Transverse colon (tissue), 4 donors: ENCODE measurements around the gene WDR77. TPM values are rescaled to one million over a fixed set of nuclear protein-coding genes. Genes with fewer than 3 reads are reported as not detected.

Source experiments
- DNase-seq: peaks from one replicate; pipeline ENCODE4 v3.0.0-alpha.2; 2019
- H3K27ac ChIP-seq, 4 donors: fragments of 200-600 bp; sonication (generic); 2 replicates each; pipeline ENCODE4 v1.5.1; 2016 to 2018; ENCODE audit warnings: inconsistent platforms in 4 of 4
- H3K27me3 ChIP-seq: fragments of 200-600 bp; sonication (generic); 2 replicates; pipeline ENCODE4 v1.5.1; 2017; ENCODE audit warnings: inconsistent platforms
- H3K36me3 ChIP-seq, 4 donors: fragments of 200-600 bp; sonication (generic); 2 replicates each; pipeline ENCODE4 v1.5.1; 2017 to 2019; ENCODE audit warnings: inconsistent platforms in 4 of 4
- H3K4me1 ChIP-seq, 4 donors: fragments of 200-600 bp; sonication (generic); 2 replicates each; pipeline ENCODE4 v1.5.1; 2017 to 2020; ENCODE audit warnings: inconsistent platforms in 4 of 4
- H3K4me3 ChIP-seq, 4 donors: fragments of 200-600 bp; sonication (generic); 1 replicate in 1 of 4; 2 replicates in 3 of 4; pipeline versions ENCODE4 v1.5.1 to v1.6.1; 2017 to 2019; ENCODE audit warnings: inconsistent platforms in 4 of 4
- H3K9me3 ChIP-seq, 2 donors: fragments of 200-600 bp; sonication (generic); 2 replicates each; pipeline ENCODE4 v1.5.1; 2017 to 2019; ENCODE audit warnings: inconsistent platforms in 2 of 2
- EP300 ChIP-seq: sonication (generic); formaldehyde crosslinking; IDR thresholded peaks from one replicate; pipeline ENCODE4 v1.6.1; 2017; ENCODE audit warnings: antibody characterized with exemption, low read depth
- POLR2A ChIP-seq: fragments of 450-650 bp; IDR thresholded peaks from one replicate; pipeline ENCODE4 v1.6.1; 2016; ENCODE audit warnings: antibody characterized with exemption, mild to moderate bottlenecking, moderate library complexity
- POLR2AphosphoS5 ChIP-seq, 3 donors: sonication (generic); formaldehyde crosslinking; IDR thresholded peaks; one replicate each; pipeline ENCODE4 v1.6.1; 2016; ENCODE audit warnings: antibody characterized with exemption in 3 of 3
- WGBS, 2 donors: methylation state at CpG; one replicate each; pipeline ENCODE4 v1.1.5; 2018; ENCODE audit warnings: low coverage in 1 of 2; 5-methylcytosine and 5-hydroxymethylcytosine counted together
- in situ Hi-C, 4 donors: fragments of 200-750 bp; cut with MboI; loops; one replicate each; pipeline versions ENCODE4 v1.15.0 to v1.15.1; 2017; ENCODE audit warnings: low sequenced_read_pairs in 3 of 4, low pct_ligation_motif_present in 1 of 4, low pct_unique_long_range_greater_than_20kb in 1 of 4
- intact Hi-C: fragments of 100-400 bp; cut with DNase I; formaldehyde crosslinking; loops from one replicate; pipeline ENCODE4 v1.15.1; 2023; ENCODE audit warnings: low total_unique reads
- total RNA-seq, 4 donors: library from RNA; depleted of rRNA; stranded (reverse); fragments of >200 nt; gene quantifications; one replicate each; pipeline ENCODE4 v1.1.0, GENCODE V29; 2016
- TF ChIP-seq, protein P1 (sequence below), 5 experiments: fragments of 200-600 bp in 3 of 5; fragments of 450-650 bp in 2 of 5; sonication (generic) in 3 of 5; IDR thresholded peaks; 1 replicate in 2 of 5; 2 replicates in 3 of 5; pipeline ENCODE4 v1.5.1; 2016 to 2017; ENCODE audit warnings: antibody characterized with exemption in 5 of 5, inconsistent platforms in 3 of 5, mild to moderate bottlenecking in 2 of 5, moderate library complexity in 1 of 5

Gene WDR77
- total RNA-seq, 4 donors from 2014 or later: 10.7 to 46.0 (median 21.8) TPM

DNA sequence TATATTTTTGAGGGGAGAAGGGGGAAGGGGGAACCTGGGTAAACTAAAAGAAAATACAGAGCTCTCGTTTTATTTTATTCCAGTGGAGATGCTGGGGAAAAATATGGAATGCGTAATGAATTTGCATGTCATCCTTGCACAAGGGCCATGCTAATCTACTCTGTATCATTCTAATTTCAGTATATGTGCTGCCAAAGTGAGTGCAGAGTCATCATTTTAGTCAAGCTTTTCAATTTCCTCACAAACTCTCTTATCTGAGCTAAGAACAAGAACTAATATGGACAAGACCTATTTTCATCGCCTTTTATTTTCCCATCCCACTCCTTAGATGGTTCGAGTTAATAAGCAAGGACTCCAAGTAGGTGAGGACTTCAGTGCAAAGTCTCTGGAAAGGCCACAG is 41.2 kb upstream of the WDR77 start:
- Histone ChIP-seq H3K4me1 (no peaks in the 10 kb centered on the region), H3K27ac (peak overlapping the region; percentile 10 to 70 (median 46)), H3K9me3 (no peaks in the 10 kb centered on the region), H3K36me3 (no peaks in the 10 kb centered on the region), H3K27me3 (no peaks in the 10 kb centered on the region), H3K4me3 (no peak overlapping the region)
- no peak for DNase-seq
- 90 to 91% methylated on average over 4 of the region's 4 CpGs for WGBS, 2 donors
- in situ Hi-C loops (loop anchor here in 2 of 4 donors (25.0 kb wide), 2 partner anchors 247 to 872 kb away; partner anchors contain the start of gene INKA2 (in 1 of the 2)), intact Hi-C loops (no loop called here)
- no peak for TF ChIP-seq POLR2A

DNA sequence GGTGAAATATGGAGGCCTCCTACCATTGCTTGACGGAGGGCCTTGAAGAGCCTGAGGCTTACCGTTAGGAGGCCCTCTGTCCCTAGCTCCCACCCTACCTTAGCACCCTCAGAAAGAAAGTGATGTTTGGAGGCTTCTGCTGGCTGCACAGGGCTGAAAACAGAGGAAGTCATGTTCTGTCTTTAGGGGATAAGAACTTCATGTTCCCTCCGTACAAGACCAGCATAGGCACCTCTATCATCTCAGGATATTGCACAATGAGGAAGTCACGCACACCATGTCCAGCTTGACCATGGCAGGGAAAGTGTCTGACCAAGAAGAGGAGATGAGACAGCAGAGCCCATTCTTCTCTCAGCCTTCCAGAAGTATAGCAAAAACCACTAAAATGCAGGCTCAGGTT is 40.5 kb upstream of the WDR77 start:
- in situ Hi-C loops (loop anchor here (10.0 to 25.0 kb wide), 4 partner anchors 248 to 873 kb away; partner anchors contain the start of genes DDX20 (in 1 of the 4) and INKA2 (in 1 of the 4)), intact Hi-C loops (no loop called here)
- H3K9me3 ChIP-seq: no peaks in the 10 kb centered on the region
- no peak overlapping the region for H3K4me3 ChIP-seq
- WGBS, 2 donors: 86% methylated on average over 4 of the region's 4 CpGs; no CpG with 5 or more reads in 1 of the 2 donors
- H3K36me3 ChIP-seq: no peaks in the 10 kb centered on the region
- H3K4me1 ChIP-seq: no peaks in the 10 kb centered on the region
- H3K27me3 ChIP-seq: no peaks in the 10 kb centered on the region
- TF ChIP-seq, protein P1, sequence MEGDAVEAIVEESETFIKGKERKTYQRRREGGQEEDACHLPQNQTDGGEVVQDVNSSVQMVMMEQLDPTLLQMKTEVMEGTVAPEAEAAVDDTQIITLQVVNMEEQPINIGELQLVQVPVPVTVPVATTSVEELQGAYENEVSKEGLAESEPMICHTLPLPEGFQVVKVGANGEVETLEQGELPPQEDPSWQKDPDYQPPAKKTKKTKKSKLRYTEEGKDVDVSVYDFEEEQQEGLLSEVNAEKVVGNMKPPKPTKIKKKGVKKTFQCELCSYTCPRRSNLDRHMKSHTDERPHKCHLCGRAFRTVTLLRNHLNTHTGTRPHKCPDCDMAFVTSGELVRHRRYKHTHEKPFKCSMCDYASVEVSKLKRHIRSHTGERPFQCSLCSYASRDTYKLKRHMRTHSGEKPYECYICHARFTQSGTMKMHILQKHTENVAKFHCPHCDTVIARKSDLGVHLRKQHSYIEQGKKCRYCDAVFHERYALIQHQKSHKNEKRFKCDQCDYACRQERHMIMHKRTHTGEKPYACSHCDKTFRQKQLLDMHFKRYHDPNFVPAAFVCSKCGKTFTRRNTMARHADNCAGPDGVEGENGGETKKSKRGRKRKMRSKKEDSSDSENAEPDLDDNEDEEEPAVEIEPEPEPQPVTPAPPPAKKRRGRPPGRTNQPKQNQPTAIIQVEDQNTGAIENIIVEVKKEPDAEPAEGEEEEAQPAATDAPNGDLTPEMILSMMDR (IDR thresholded peaks at IDR 0.05): no peak
- peak; percentile 86 for TF ChIP-seq EP300
- peak; percentile 29 to 49 (median 33) for TF ChIP-seq POLR2AphosphoS5 (IDR thresholded peaks at IDR 0.05)
- peak; percentile 38 for TF ChIP-seq POLR2A
- H3K27ac ChIP-seq: peak overlapping the region; percentile 10 to 70 (median 46)
- DNase-seq: peak; percentile 25

DNA sequence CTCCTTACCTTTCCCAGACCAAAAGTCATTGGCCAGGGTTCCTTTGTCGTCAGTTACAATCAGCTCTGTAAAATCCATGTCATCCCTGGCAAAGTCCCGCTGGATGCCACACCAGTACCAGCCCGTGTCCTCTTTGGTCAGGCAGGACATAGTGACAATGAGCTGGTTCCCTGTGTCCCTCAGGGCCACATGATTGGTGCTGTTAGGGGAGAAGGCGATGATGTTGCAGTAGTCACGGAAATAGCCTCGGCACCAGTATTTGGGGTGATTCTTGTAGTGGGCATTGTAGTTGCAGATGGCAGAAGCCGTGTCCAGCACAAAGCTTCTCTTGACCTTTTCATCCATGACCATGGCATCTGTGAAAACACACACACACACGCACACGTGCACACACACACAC is 39.6 kb upstream of the WDR77 start:
- H3K4me3 ChIP-seq: no peak overlapping the region
- no peaks in the 10 kb centered on the region for H3K27me3 ChIP-seq
- intact Hi-C loops (no loop called here), in situ Hi-C loops (loop anchor here (10.0 to 25.0 kb wide), 4 partner anchors 249 to 874 kb away; partner anchors contain the start of genes DDX20 (in 1 of the 4) and INKA2 (in 1 of the 4))
- TF ChIP-seq, protein P1 (IDR thresholded peaks at IDR 0.05): no peak
- TF ChIP-seq EP300: no peak
- TF ChIP-seq POLR2A: no peak
- TF ChIP-seq POLR2AphosphoS5 (IDR thresholded peaks at IDR 0.05): no peak
- no peaks in the 10 kb centered on the region for H3K9me3 ChIP-seq
- no peak for DNase-seq
- H3K4me1 ChIP-seq: no peaks in the 10 kb centered on the region
- WGBS, 2 donors: 90 to 93% methylated on average over 2 to 9 of the region's 9 CpGs
- H3K27ac ChIP-seq: peak overlapping the region; percentile 0 to 70 (median 36)
- H3K36me3 ChIP-seq: no peaks in the 10 kb centered on the region

DNA sequence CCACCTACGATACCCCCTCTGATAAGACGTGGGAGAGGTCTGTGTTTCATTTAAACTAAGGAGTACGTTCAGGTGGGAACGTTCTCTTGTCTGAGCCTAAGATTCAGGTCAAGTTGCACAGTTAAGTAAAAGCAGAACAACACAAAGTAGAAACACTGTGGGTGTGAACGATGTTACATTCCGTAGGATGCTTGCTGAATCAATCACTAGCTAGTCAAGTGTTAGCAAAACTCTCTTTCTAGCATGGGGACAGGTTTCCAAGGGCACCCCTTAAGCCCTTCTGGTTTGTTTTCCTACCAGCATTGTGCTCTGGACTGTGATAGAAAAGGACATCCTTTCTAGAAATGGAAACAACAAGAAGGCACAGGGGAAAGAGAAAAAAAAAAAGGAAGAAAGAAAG is 38.1 kb upstream of the WDR77 start:
- 87% methylated on average over 6 of the region's 6 CpGs for WGBS, 2 donors
- Histone ChIP-seq H3K27ac (no peak overlapping the region), H3K9me3 (no peaks in the 10 kb centered on the region), H3K27me3 (no peaks in the 10 kb centered on the region), H3K36me3 (no peaks in the 10 kb centered on the region), H3K4me3 (no peak overlapping the region), H3K4me1 (no peaks in the 10 kb centered on the region)
- TF ChIP-seq, protein P1 (IDR thresholded peaks at IDR 0.05): no peak
- no peak for TF ChIP-seq EP300
- TF ChIP-seq POLR2A: no peak
- TF ChIP-seq POLR2AphosphoS5 (IDR thresholded peaks at IDR 0.05): no peak
- intact Hi-C loops: no loop called here
- in situ Hi-C loops: loop anchor here (10.0 to 25.0 kb wide), 4 partner anchors 250 to 875 kb away; partner anchors contain the start of genes DDX20 (in 1 of the 4) and INKA2 (in 1 of the 4)
- DNase-seq: no peak

DNA sequence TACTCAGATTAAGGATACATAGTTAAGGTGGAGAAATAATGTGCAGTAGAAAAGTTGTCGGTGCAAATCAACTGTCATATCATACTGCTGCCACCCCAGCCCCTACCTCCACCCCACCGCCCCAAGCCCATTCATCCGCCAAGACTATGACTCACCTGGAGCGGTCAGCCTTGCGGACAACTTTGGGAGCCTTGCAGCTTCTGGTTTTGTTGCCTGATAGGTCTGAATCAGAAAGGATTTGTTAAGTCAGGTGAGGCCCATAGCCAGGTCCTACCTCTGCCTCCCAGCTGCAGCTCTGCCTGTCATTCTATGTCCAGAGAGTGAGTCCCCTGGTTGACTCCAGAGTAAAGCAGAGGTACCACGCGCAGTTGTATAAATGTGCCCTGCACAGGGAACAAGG is 37.4 kb upstream of the WDR77 start:
- H3K9me3 ChIP-seq: no peaks in the 10 kb centered on the region
- H3K27ac ChIP-seq: no peak overlapping the region
- no peaks in the 10 kb centered on the region for H3K36me3 ChIP-seq
- TF ChIP-seq POLR2A (no peak), POLR2AphosphoS5 (IDR thresholded peaks at IDR 0.05) (no peak), EP300 (no peak)
- TF ChIP-seq, protein P1 (IDR thresholded peaks at IDR 0.05): no peak
- DNase-seq: no peak
- intact Hi-C loops (no loop called here), in situ Hi-C loops (loop anchor here (10.0 to 25.0 kb wide), 4 partner anchors 251 to 876 kb away; partner anchors contain the start of genes DDX20 (in 1 of the 4) and INKA2 (in 1 of the 4))
- no peaks in the 10 kb centered on the region for H3K27me3 ChIP-seq
- peaks cover 0 to 4% (median 2%) of the 10 kb centered on the region in 4 donors for H3K4me1 ChIP-seq
- WGBS, 2 donors: 98% methylated on average over 7 of the region's 7 CpGs; no CpG with 5 or more reads in 1 of the 2 donors
- no peak overlapping the region for H3K4me3 ChIP-seq
